ENCODE results near the gene GSTM5. TPM values are rescaled to one million over a fixed set of nuclear protein-coding genes. Genes with fewer than 3 reads are reported as not detected.

GSTM5 gene
- total and polyA plus RNA-seq, 2 of the 4 experiments (the other 2 are of a cell fraction) = 0.36 to 1.2 TPM

DNA sequence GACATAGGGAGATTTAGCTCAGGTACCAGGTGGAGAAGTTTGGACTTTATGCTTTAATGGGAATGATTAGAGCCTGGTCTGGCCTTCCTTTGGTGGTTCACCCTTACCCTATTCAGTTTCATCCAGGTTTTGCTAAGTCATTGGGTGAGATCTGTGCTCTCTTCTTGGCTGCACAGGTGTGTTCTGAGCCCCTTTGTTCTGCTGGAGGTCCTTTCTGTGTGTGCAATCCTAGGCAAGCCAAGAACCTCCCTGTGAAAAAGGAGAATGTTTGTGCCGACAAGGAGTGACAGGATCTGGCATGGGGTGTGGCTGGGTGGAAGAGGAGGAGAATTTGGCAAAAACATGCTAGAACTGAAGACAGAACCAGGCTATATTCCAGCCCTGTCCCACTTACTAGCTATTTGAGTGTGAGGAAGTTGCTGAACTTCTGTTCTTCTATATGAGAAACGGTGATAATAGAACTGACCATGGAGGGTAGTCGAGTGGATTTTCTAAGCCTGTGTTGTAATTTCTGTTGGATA is 4.6 kb downstream of the GSTM5 start:
- CTCF ChIA-PET = no interaction called here
- H3K4me1 ChIP-seq (ENCODE audit: control insufficient read depth, insufficient read depth, low read length) = peaks cover 6% of the 10 kb centered on the region; the same call in 1 of the 2 replicates
- no peak overlapping the region for H3K14ac ChIP-seq (replicated peaks; ENCODE audit: low read depth, low read length)
- no peak overlapping the region for H2AK9ac ChIP-seq (replicated peaks; ENCODE audit: low read depth, low read length, poor library complexity)
- no peak overlapping the region for H4K8ac ChIP-seq (ENCODE audit: low read depth in 2 of 2, low read length in 2 of 2)
- no peak overlapping the region for H3K23ac ChIP-seq (ENCODE audit: low read depth, low read length)
- no peak overlapping the region for H3K9ac ChIP-seq (ENCODE audit: low read depth, low read length)
- no peaks in the 10 kb centered on the region for H3K9me1 ChIP-seq (ENCODE audit: insufficient read depth, low read length)
- no peak overlapping the region; the same call in 1 of the 2 replicates for H2BK20ac ChIP-seq (ENCODE audit: low read depth, low read length)
- no peak overlapping the region for H4K5ac ChIP-seq (ENCODE audit: low read depth, low read length)
- no peak overlapping the region for H3K27ac ChIP-seq (ENCODE audit: insufficient read depth, low read length)
- intact Hi-C loops (cut with micrococcal nuclease) = no loop called here
- in situ Hi-C loops (cut with MboI; ENCODE audit: low sequenced_read_pairs) = no loop called here
- no peak overlapping the region for H3K4ac ChIP-seq (ENCODE audit: low read depth, low read length)
- TF ChIP-seq BHLHE40 (IDR thresholded peaks at IDR 0.05; ENCODE audit: low read depth, low read length) (no peak), CEBPB (IDR thresholded peaks at IDR 0.05; ENCODE audit: low read depth, low read length) (no peak), MXI1 (IDR thresholded peaks at IDR 0.05; ENCODE audit: borderline replicate concordance, low read depth, low read length) (no peak), FOS (IDR thresholded peaks at IDR 0.05; ENCODE audit: low read depth, low read length) (no peak), RCOR1 (IDR thresholded peaks at IDR 0.05; ENCODE audit: insufficient replicate concordance, low read length) (no peak), NFE2L2 (IDR thresholded peaks at IDR 0.05; ENCODE audit: low read depth, low read length) (no peak), CHD1 (IDR thresholded peaks at IDR 0.05; ENCODE audit: low read depth, low read length) (no peak), ELK1 (IDR thresholded peaks at IDR 0.05; ENCODE audit: borderline replicate concordance, low read depth, low read length) (no peak), RFX5 (IDR thresholded peaks at IDR 0.05; ENCODE audit: low read depth, low read length) (no peak), USF2 (IDR thresholded peaks at IDR 0.05; ENCODE audit: low read depth, low read length) (no peak)
- TF ChIP-seq, protein P1, sequence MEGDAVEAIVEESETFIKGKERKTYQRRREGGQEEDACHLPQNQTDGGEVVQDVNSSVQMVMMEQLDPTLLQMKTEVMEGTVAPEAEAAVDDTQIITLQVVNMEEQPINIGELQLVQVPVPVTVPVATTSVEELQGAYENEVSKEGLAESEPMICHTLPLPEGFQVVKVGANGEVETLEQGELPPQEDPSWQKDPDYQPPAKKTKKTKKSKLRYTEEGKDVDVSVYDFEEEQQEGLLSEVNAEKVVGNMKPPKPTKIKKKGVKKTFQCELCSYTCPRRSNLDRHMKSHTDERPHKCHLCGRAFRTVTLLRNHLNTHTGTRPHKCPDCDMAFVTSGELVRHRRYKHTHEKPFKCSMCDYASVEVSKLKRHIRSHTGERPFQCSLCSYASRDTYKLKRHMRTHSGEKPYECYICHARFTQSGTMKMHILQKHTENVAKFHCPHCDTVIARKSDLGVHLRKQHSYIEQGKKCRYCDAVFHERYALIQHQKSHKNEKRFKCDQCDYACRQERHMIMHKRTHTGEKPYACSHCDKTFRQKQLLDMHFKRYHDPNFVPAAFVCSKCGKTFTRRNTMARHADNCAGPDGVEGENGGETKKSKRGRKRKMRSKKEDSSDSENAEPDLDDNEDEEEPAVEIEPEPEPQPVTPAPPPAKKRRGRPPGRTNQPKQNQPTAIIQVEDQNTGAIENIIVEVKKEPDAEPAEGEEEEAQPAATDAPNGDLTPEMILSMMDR (conservative IDR thresholded peaks at IDR 0.05; ENCODE audit: low read depth, low read length) = no peak
- no peaks in the 10 kb centered on the region; the same call in 1 of the 2 replicates for H3K27me3 ChIP-seq (ENCODE audit: control insufficient read depth, insufficient read depth, low read length)
- 83% methylated on average over 2 of the region's 3 CpGs; no CpG with 5 or more reads in 1 of the 2 experiments for WGBS, 2 experiments (ENCODE audit: extremely low coverage in 2 of 2, insufficient read length in 1 of 2)
- no peaks in the 10 kb centered on the region for H4K20me1 ChIP-seq (ENCODE audit: insufficient read depth, low read length)
- H2BK5ac ChIP-seq (ENCODE audit: low read depth, low read length, poor library complexity, severe bottlenecking) = no peak overlapping the region
- H4K91ac ChIP-seq (ENCODE audit: insufficient read depth, low read depth, low read length) = no peak overlapping the region
- no peak overlapping the region for H2BK15ac ChIP-seq (ENCODE audit: low read depth, low read length)
- POLR2A ChIA-PET (ENCODE audit: unreplicated experiment) = no interaction called here
- peak overlapping the region; percentile 8; the same call in 1 of the 2 replicates for H2BK120ac ChIP-seq (ENCODE audit: low read depth, low read length)
- H3K18ac ChIP-seq (ENCODE audit: low read depth, low read length) = no peak overlapping the region
- DNase-seq (no peak), ATAC-seq (ENCODE audit: low read depth) (no peak)
- H2AK5ac ChIP-seq (ENCODE audit: low read depth, low read length) = no peak overlapping the region
- H3K4me2 ChIP-seq (ENCODE audit: low read depth, low read length) = no peak overlapping the region
- no peak overlapping the region for H3K56ac ChIP-seq (ENCODE audit: extremely low read depth, insufficient read depth, low read length)
- no peak overlapping the region for H2AFZ ChIP-seq (replicated peaks; ENCODE audit: low read length, poor library complexity)
- dilution Hi-C loops (cut with HindIII; ENCODE audit: low sequenced_read_pairs, unreplicated experiment) = no loop called here
- H3K4me3 ChIP-seq (ENCODE audit: insufficient read depth, low read depth, low read length) = no peak overlapping the region
- BruUV-seq (replicated peaks) = no TSS peak
- no peaks in the 10 kb centered on the region for H3K9me3 ChIP-seq (ENCODE audit: control insufficient read depth, insufficient read depth, low read length)
- H3K36me3 ChIP-seq (ENCODE audit: control insufficient read depth, insufficient read depth, low read length) = no peaks in the 10 kb centered on the region
- no peaks in the 10 kb centered on the region for H3K79me1 ChIP-seq (ENCODE audit: low read depth in 1 of 2, low read length in 2 of 2)
